CD4-positive, alpha-beta T cell treated with Interleukin-4 for 4 hours (primary cell): Measurements from ENCODE around the gene CES1.
"Not testable (repeated sequence)": the region's sequence is repeated elsewhere in the genome, so short reads cannot be mapped to it uniquely, and the experiment has no call there.

Experiments
- DNase-seq: peaks from one replicate; pipeline ENCODE4 v3.0.0-alpha.2; 2020

Gene CES1

GRCh38 chr16:55790240-55790639, 42.7 kb downstream of the CES1 start:
- not testable (repeated sequence) for DNase-seq

GRCh38 chr16:55782793-55783091, 50.2 kb downstream of the CES1 start:
- not testable (repeated sequence) for DNase-seq

- not testable (repeated sequence) for DNase-seq
Measured at GRCh38 chr16:55782091-55782792, 50.7 kb downstream of the CES1 start.

- DNase-seq, result not testable (repeated sequence)
Measured at GRCh38 chr16:55781456-55781855, 51.4 kb downstream of the CES1 start.

GRCh38 chr16:55780095-55780407, 52.8 kb downstream of the CES1 start:
- DNase-seq, result not testable (repeated sequence)

- no peak for DNase-seq
Measured at GRCh38 chr16:55779402-55780094, 53.3 kb downstream of the CES1 start.

- no peak for DNase-seq
Measured at GRCh38 chr16:55778757-55779156, 54.1 kb downstream of the CES1 start.

GRCh38 chr16:55775857-55776256, 57.0 kb downstream of the CES1 start:
- no peak for DNase-seq

GRCh38 chr16:55773859-55774549, 58.9 kb downstream of the CES1 start:
- DNase-seq, result no peak

- no peak for DNase-seq
Measured at GRCh38 chr16:55765161-55765560, 67.7 kb downstream of the CES1 start.

- no peak for DNase-seq
Measured at GRCh38 chr16:55760310-55761001, 72.4 kb downstream of the CES1 start.

- DNase-seq, result not testable (repeated sequence)
Measured at GRCh38 chr16:55759965-55760309, 73.0 kb downstream of the CES1 start.

GRCh38 chr16:55757595-55758527, 75.0 kb downstream of the CES1 start:
- DNase-seq, result not testable (repeated sequence)

GRCh38 chr16:55756963-55757362, 75.9 kb downstream of the CES1 start:
- DNase-seq, result no peak

GRCh38 chr16:55754056-55754455, 78.8 kb downstream of the CES1 start:
- no peak for DNase-seq

- peak; percentile 40 for DNase-seq
Measured at GRCh38 chr16:55753145-55753631, 79.7 kb downstream of the CES1 start.
